K562 (cell line): ENCODE measurements around the gene CASKIN1. TPM values are rescaled to one million over a fixed set of nuclear protein-coding genes. Genes with fewer than 3 reads are reported as not detected.

ENCODE experiments used
- HDAC6 ChIP-seq: IDR thresholded peaks from 2 replicates; pipeline ENCODE4 v1.6.1; 2012; ENCODE audit warnings: low read depth, mild to moderate bottlenecking, control low read depth, inconsistent platforms, low read length, moderate library complexity
- MGA ChIP-seq: fragments of 450-650 bp; IDR thresholded peaks from 2 replicates; pipeline ENCODE4 v1.6.1; 2016; ENCODE audit warnings: mild to moderate bottlenecking, moderate library complexity
- POU5F1 ChIP-seq: fragments of 150-350 bp; IDR thresholded peaks from 2 replicates; pipeline ENCODE4 v1.6.1; 2014; ENCODE audit warnings: borderline replicate concordance, low read length, low read depth, mild to moderate bottlenecking; ENCODE audit not compliant: partially characterized antibody
- RBBP5 ChIP-seq: fragments of 200-600 bp; sonication (generic); IDR thresholded peaks from 2 replicates; pipeline ENCODE4 v1.6.1; 2012; ENCODE audit warnings: borderline replicate concordance, mild to moderate bottlenecking, low read length, control low read depth, inconsistent platforms; ENCODE audit not compliant: insufficient read depth, poor library complexity, severe bottlenecking
- TCF3 ChIP-seq: sonication (generic); formaldehyde crosslinking; IDR thresholded peaks from 2 replicates; pipeline ENCODE4 v1.4.0; 2020; ENCODE audit warnings: mild to moderate bottlenecking, missing genetic modification reagents
- ZKSCAN8 ChIP-seq: fragments of 200-800 bp; sonication (Bioruptor generic); IDR thresholded peaks from 2 replicates; pipeline ENCODE4 v1.6.1; 2016; ENCODE audit warnings: missing genetic modification characterization, missing compliant biosample characterization
- ZNF395 ChIP-seq: fragments of 200-800 bp; sonication (Bioruptor generic); IDR thresholded peaks from 2 replicates; pipeline ENCODE4 v1.6.1; 2017; ENCODE audit warnings: missing genetic modification characterization, missing compliant biosample characterization
- ZNF592 ChIP-seq: fragments of 450-650 bp; IDR thresholded peaks from 2 replicates; pipeline ENCODE4 v1.6.1; 2017; ENCODE audit warnings: antibody characterized with exemption, mild to moderate bottlenecking
- polyA plus RNA-seq, 8 experiments: library from polyadenylated mRNA; depleted of rRNA in 4 of 8; stranded (reverse) in 5 of 8; unstranded in 3 of 8; fragments of >200 nt; fragmentation: Nextera tagmentation in 2 of 8; fragmentation: Illumina TruSeq in 1 of 8; extraction: Ambion mirVana in 2 of 8; extraction: Trizol in 1 of 8; gene quantifications; 2 replicates each; pipeline versions ENCODE4 v1.2.1 to v1.2.3, GENCODE V29; 2011 to 2014; ENCODE audit warnings: inconsistent platforms in 1 of 8, missing spikeins in 1 of 8
- total RNA-seq, 7 experiments: library from RNA; depleted of rRNA in 6 of 7; stranded (reverse); fragments of >200 nt in 6 of 7; fragmentation: Illumina TruSeq in 2 of 7; extraction: Trizol in 2 of 7; gene quantifications; 2 replicates each; pipeline versions ENCODE4 v1.2.1 to v1.2.3, GENCODE V29; 2011 to 2021; ENCODE audit warnings: low replicate concordance in 1 of 7

Gene CASKIN1
- total and polyA plus RNA-seq, 9 of the 15 experiments (the other 6 are each of a cell fraction or from before 2014, with no cell fraction given) = 0.15 to 4.5 (median 1.5) TPM; not detected in 2

- TF ChIP-seq MGA (no peak; the same call in 1 of the 2 replicates), ZNF395 (peak; percentile 83), ZNF592 (peak; percentile 80), POU5F1 (peak; percentile 75), ZKSCAN8 (no peak), TCF3 (CRISPR knock-in tag) (peak; percentile 23; the same call in 1 of the 2 replicates), HDAC6 (no peak), RBBP5 (peak; percentile 77)
Observed at GRCh38 chr16:2155091-2155950, 41.1 kb downstream of the CASKIN1 start, which contains the start of gene TRAF7 (continued).
